ENCODE data around the gene RPN1. TPM values are rescaled to one million over a fixed set of nuclear protein-coding genes. Genes with fewer than 3 reads are reported as not detected.

Gene RPN1
- total RNA-seq, 2 experiments from 2014 or later: 193 to 196 TPM

- POLR2A ChIA-PET: interaction anchor here (0.5 to 1.3 kb wide), 2 partner anchors 34 to 262 kb away, joined by 3 to 6 read pairs; partner anchors contain the start of gene RPN1
- CTCF ChIA-PET: interaction anchor here (0.5 to 4.2 kb wide), 30 partner anchors 10 to 675 kb away, joined by 3 to 32 read pairs (median 4); partner anchors contain the start of gene RPN1
Observed at GRCh38 chr3:128617270-128617556, 33.4 kb downstream of the RPN1 start.

- CTCF ChIA-PET: interaction anchor here (0.5 to 4.2 kb wide), 19 partner anchors 10 to 676 kb away, joined by 3 to 32 read pairs (median 4); partner anchors contain the start of gene RPN1
- POLR2A ChIA-PET: interaction anchor here (0.5 to 1.3 kb wide), 2 partner anchors 34 to 262 kb away, joined by 3 to 6 read pairs; partner anchors contain the start of gene RPN1
Observed at GRCh38 chr3:128616516-128617269, 33.9 kb downstream of the RPN1 start.

- ChIA-PET POLR2A (no interaction called here), CTCF (no interaction called here)
Observed at GRCh38 chr3:128614076-128614475, 36.5 kb downstream of the RPN1 start.

DNA sequence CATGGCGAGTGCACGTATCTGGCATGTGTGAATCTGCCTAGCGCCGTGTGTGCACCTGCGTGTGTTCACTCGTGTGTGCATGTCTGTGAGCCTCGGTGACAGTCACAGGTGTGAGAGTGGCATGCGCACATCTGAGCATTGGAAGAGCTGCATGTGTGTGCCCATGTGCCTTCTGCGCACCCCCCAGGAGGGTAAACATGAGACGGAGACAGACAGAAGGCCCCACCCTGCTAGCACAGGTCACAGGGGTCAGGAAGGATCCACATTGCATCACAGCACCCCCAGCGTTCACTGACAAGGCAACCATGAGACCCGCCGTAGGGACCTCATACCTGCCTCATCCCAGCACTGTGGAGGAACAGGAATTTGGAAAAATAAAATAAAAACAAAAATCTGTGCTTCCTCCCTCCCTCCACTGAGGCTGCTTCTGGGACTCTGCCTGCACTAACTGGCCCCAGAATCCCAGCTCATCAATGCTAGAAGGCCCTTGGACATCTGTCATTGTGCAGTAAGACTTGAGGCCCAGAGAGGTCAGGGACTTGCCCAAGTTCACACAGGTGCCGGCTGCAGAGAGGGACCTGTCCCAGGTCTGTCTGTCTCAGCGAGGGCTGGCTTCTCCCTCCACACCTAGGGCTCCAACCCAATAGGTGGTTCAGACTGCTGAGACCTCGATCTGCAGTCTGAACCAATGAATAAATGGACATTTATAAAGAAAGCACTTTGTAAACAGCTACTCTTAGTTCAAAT is 37.4 kb downstream of the RPN1 start:
- ChIA-PET CTCF (interaction anchor here (0.5 kb wide), 1 partner anchor 153 kb away, joined by 3 read pairs; no protein-coding TSS in a partner anchor), POLR2A (no interaction called here)

DNA sequence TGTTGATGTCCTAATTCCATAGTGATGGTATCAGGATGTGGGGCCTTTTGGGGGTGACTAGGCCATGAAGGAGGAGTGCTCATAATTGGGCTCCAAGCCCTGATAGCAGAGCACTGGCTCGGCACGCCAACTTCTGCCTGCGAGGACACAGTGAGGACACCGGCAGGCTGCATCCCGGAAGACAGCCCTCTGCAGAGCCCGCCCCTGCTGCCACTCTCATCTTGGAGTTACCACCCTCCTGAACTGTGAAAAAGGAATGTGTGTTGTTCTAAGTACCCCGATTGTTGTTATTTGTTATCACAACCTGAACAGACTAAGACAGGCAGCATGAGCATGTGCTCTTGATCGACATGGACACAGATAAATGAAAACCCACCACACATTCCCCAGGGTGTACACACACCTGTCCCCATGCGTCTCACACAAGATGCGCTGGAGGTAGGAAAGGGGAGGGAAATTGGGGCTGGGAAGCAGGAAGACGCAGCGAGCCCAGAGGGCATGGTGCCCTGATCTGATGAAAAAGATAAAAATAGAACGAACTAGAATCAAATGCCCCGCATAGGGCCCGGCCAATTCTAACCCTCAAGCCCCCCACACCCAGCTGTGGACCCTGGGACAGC is 40.1 kb downstream of the RPN1 start:
- ChIA-PET CTCF (no interaction called here), POLR2A (no interaction called here)

GRCh38 chr3:128609294-128609693 is 41.3 kb downstream of the RPN1 start:
- POLR2A ChIA-PET: no interaction called here
- CTCF ChIA-PET: interaction anchor here (0.7 to 5.4 kb wide), 8 partner anchors 8 to 602 kb away, joined by 3 to 32 read pairs (median 3); no protein-coding TSS in a partner anchor

GRCh38 chr3:128607710-128608048 is 42.9 kb downstream of the RPN1 start:
- POLR2A ChIA-PET: no interaction called here
- CTCF ChIA-PET: interaction anchor here (1.3 to 5.4 kb wide), 8 partner anchors 10 to 238 kb away, joined by 3 to 32 read pairs (median 4); no protein-coding TSS in a partner anchor

- CTCF ChIA-PET: interaction anchor here (1.2 to 5.4 kb wide), 3 partner anchors 11 to 180 kb away, joined by 4 to 32 read pairs (median 31); no protein-coding TSS in a partner anchor
- POLR2A ChIA-PET: no interaction called here
Observed at GRCh38 chr3:128606094-128606493, 44.5 kb downstream of the RPN1 start.

GRCh38 chr3:128605091-128606046 is 45.2 kb downstream of the RPN1 start:
- POLR2A ChIA-PET: no interaction called here
- CTCF ChIA-PET: interaction anchor here (1.2 to 5.4 kb wide), 3 partner anchors 12 to 179 kb away, joined by 4 to 32 read pairs (median 31); no protein-coding TSS in a partner anchor

DNA sequence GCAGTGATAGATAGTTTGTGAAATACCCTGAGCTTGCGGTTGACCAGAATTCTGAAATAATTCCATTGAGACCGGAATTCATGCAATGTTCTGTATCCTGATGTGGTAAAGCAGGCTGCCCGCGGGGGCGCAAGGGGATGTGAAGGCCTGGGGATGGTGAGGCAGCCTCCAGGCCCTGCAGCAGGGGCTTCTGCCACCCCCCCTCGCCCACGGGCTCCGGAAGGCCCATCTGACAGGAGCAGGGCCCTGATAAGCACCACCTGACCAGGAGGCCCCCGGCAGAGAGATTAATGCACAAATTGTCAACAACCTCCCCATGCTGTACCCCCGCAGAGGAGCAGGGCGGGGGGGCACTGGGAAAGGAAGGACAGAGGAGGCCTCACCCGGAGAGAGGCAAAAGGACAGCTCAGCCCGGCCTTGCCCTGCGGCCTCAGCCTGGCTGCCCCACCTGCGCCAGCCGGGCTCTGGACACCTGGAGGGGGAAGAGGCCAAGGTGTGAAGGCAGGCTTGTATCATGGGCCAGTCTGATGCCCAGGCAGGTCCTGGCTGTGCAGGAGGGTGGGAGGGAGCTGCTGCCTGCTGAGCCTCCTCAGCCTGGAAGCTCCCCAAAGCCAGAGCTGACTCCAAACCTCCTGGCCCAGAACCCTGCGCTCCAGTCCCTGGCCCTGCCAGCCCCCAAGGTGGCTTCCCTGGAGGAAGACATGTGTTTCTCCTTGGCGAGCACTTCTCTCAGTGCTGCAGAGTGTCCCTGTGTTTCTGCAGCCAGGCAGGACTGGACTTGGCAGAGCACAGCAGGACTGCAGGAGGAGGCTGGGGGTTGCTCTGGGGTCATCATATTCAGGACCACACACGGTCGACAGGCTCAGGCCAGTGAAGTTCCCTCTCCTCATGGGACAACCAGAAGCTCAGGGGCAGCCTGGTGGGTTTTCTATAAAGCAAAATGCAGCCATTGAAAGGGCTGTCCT is 46.5 kb downstream of the RPN1 start:
- ChIA-PET POLR2A (no interaction called here), CTCF (interaction anchor here (1.5 to 5.4 kb wide), 2 partner anchors 13 to 14 kb away, joined by 4 to 32 read pairs; no protein-coding TSS in a partner anchor)

- ChIA-PET POLR2A (no interaction called here), CTCF (interaction anchor here (1.5 kb wide), 1 partner anchor 14 kb away, joined by 4 read pairs; no protein-coding TSS in a partner anchor)
Observed at GRCh38 chr3:128603313-128603712, 47.3 kb downstream of the RPN1 start.

DNA sequence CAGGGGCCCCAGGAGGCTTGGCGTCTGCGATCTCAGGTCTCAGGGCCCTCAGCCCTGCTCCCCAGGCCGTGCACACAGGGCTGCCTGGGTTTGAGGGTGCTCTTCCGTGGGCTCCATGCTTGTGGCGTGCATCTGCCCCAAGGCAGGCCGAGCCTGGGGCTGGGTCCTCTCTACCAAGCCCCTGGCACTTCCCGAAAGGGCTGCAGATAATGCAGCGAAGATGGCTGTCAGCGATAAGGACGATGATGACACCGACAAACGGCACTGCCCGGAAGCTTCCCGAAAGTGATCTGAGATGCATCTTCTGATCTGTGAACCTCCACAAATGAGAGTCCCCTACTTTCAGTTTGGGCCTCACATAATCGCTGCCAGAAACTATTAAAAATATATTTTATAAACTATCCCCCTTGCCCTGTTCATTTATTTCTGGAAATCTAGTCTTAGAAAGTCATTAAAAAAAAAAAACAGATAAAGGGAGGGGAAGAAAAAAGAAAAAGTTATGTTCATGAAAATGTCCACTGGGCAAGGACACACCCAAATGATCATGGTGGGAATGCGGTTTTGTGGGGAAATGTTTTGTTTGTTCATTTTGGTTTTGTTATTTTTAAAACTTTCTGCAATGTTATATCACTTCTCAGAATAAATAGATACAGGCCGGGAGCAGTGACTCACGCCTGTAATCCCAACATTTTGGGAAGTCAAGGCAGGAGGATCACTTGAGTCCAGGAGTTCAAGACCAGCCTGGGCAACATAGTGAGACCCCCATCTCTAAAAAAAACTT is 51.5 kb downstream of the RPN1 start:
- POLR2A ChIA-PET: no interaction called here
- CTCF ChIA-PET: no interaction called here

DNA sequence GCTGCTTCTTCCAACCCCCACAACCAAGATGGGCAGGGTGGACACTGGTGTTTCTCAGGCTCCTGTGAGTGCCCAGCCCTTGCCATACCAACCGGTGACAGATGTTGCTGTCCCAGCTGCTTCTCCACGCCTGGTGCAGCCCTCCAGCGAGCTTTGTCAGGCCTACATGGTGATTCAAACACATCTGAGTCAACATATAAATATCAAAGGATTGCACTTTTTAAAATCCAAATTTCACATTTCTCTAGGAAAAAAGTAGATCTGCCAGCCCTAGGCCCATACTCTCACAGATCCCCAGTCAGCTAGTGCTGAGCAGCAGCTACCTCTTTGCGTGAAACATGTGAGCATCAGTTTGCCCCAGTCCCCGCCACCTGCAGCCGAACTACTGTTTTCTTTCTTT is 52.7 kb downstream of the RPN1 start:
- POLR2A ChIA-PET: no interaction called here
- CTCF ChIA-PET: no interaction called here

DNA sequence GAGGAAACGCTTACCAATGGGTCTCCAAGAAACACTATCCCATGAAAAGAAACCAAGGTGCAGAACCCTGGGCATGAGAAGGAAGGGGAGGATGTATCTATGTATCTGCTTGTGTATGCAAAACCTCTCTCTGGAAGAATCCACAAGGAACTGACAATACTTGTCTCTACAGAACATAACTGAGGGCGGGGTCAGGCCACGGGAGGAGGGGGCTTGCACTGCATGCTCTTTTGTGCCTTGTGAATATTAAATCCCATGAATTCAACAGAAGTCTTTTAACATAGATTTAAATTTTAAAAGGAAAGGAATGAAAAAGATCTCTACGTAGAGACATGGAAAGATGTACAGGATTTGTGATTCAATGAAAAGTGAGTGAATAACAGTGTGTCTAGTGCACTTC is 57.8 kb downstream of the RPN1 start:
- POLR2A ChIA-PET: no interaction called here
- CTCF ChIA-PET: no interaction called here

DNA sequence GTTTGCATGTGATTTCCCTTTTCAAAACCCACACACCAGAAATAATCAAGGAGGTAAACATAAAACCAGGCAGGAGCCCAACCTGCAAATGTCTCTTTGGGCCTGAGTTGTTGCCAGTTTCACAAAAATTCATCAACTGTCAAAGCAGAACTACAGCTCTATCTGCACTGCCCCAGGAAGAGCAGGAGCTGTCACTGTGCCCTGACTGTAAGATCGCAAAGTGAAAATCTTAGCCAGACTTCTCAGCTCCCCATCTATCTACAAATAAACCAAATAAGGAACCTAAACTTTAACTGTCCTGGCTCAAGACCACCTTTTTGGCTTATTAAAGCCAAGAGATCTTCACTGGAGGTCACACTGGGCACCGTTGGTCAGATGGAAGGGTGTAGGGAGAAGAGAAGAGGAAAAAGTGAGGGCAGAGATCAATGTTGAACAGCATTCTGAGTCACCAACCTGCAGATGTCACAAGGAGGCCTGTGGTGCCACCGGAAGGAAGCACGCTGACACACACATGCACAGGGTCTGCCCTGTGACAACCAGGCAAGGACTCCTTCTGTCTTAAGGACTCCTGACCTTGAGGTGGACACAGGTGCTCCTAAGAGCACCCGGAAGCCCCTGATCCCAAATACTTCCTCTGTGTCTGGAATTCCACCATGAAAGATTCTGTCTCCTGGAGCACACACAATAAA is 58.7 kb downstream of the RPN1 start:
- ChIA-PET POLR2A (no interaction called here), CTCF (interaction anchor here (1.4 kb wide), 1 partner anchor 19 kb away, joined by 3 read pairs; no protein-coding TSS in a partner anchor)

- POLR2A ChIA-PET: no interaction called here
- CTCF ChIA-PET: interaction anchor here (0.5 to 1.5 kb wide), 3 partner anchors 17 to 1059 kb away, joined by 3 to 4 read pairs (median 3); no protein-coding TSS in a partner anchor
Observed at GRCh38 chr3:128590948-128591347, 59.7 kb downstream of the RPN1 start.

All from activated CD8-positive, alpha-beta memory T cell treated with anti-CD3 and anti-CD28 coated beads for 36 hours (primary cell).